ENCODE measurements around the gene OR2A5. TPM values are rescaled to one million over a fixed set of nuclear protein-coding genes. Genes with fewer than 3 reads are reported as not detected.

The OR2A5 gene
- total and polyA plus RNA-seq, 2 of the 4 experiments (the other 2 are of a cell fraction): not detected

- ChIA-PET POLR2A (ENCODE audit: unreplicated experiment) (no interaction called here), CTCF (interaction anchor here (0.7 to 1.1 kb wide), 2 partner anchors 10 to 90 kb away, joined by 3 read pairs; no protein-coding TSS in a partner anchor)
- intact Hi-C loops (cut with micrococcal nuclease): no loop called here
- H3K4me3 ChIP-seq (ENCODE audit: insufficient read depth, low read depth, low read length): no peak overlapping the region
- BruUV-seq (replicated peaks): no TSS peak
- H3K4me2 ChIP-seq (ENCODE audit: low read depth, low read length): no peak overlapping the region
- dilution Hi-C loops (cut with HindIII; ENCODE audit: low sequenced_read_pairs, unreplicated experiment): no loop called here
- H4K20me1 ChIP-seq (ENCODE audit: insufficient read depth, low read length): no peaks in the 10 kb centered on the region
- no peaks in the 10 kb centered on the region for H3K9me1 ChIP-seq (ENCODE audit: insufficient read depth, low read length)
- no peak overlapping the region for H3K23ac ChIP-seq (ENCODE audit: low read depth, low read length)
- no peak overlapping the region for H3K56ac ChIP-seq (ENCODE audit: extremely low read depth, insufficient read depth, low read length)
- no peak overlapping the region for H3K14ac ChIP-seq (replicated peaks; ENCODE audit: low read depth, low read length)
- no peak overlapping the region for H4K8ac ChIP-seq (ENCODE audit: low read depth in 2 of 2, low read length in 2 of 2)
- no peak overlapping the region for H2BK20ac ChIP-seq (ENCODE audit: low read depth, low read length)
- H3K4me1 ChIP-seq (ENCODE audit: control insufficient read depth, insufficient read depth, low read length): no peaks in the 10 kb centered on the region
- no peaks in the 10 kb centered on the region for H3K27me3 ChIP-seq (ENCODE audit: control insufficient read depth, insufficient read depth, low read length)
- no peak for TF ChIP-seq CTCF (conservative IDR thresholded peaks at IDR 0.05; ENCODE audit: low read depth, low read length)
- no peak overlapping the region for H2BK120ac ChIP-seq (ENCODE audit: low read depth, low read length)
- H3K27ac ChIP-seq (ENCODE audit: insufficient read depth, low read length): no peak overlapping the region
- H3K9ac ChIP-seq (ENCODE audit: low read depth, low read length): no peak overlapping the region
- no peak overlapping the region for H3K4ac ChIP-seq (ENCODE audit: low read depth, low read length)
- no CpG with 5 or more reads among the region's 1 CpG for WGBS, 2 experiments (ENCODE audit: extremely low coverage in 2 of 2, insufficient read length in 1 of 2)
- H2BK15ac ChIP-seq (ENCODE audit: low read depth, low read length): no peak overlapping the region
- H2AK9ac ChIP-seq (replicated peaks; ENCODE audit: low read depth, low read length, poor library complexity): no peak overlapping the region
- no peaks in the 10 kb centered on the region for H3K9me3 ChIP-seq (ENCODE audit: control insufficient read depth, insufficient read depth, low read length)
- H4K91ac ChIP-seq (ENCODE audit: insufficient read depth, low read depth, low read length): no peak overlapping the region
- H2AK5ac ChIP-seq (ENCODE audit: low read depth, low read length): no peak overlapping the region
- ATAC-seq (ENCODE audit: low read depth) (no peak), DNase-seq (no peak)
- in situ Hi-C loops (cut with MboI; ENCODE audit: low sequenced_read_pairs): no loop called here
- H3K36me3 ChIP-seq (ENCODE audit: control insufficient read depth, insufficient read depth, low read length): no peaks in the 10 kb centered on the region
- no peak overlapping the region for H4K5ac ChIP-seq (ENCODE audit: low read depth, low read length)
- H3K18ac ChIP-seq (ENCODE audit: low read depth, low read length): no peak overlapping the region
- no peak overlapping the region for H2AFZ ChIP-seq (replicated peaks; ENCODE audit: low read length, poor library complexity)
- no peak overlapping the region for H2BK5ac ChIP-seq (ENCODE audit: low read depth, low read length, poor library complexity, severe bottlenecking)
- no peaks in the 10 kb centered on the region for H3K79me1 ChIP-seq (ENCODE audit: low read depth in 1 of 2, low read length in 2 of 2)
These were observed 11.2 kb upstream of the OR2A5 start for GRCh38 chr7:144037414-144038035.

All from IMR-90 (cell line).